Adrenal gland (tissue), 12 donors: ENCODE results near the gene GPHN. TPM values are rescaled to one million over a fixed set of nuclear protein-coding genes. Genes with fewer than 3 reads are reported as not detected.

Source experiments
- DNase-seq, 7 donors: peaks; one replicate each; pipeline ENCODE4 v3.0.0-alpha.2; 2019 to 2020
- H3K27ac ChIP-seq, 5 donors: fragments of 200-600 bp; sonication (generic) in 4 of 5; 1 replicate in 3 of 5; 2 replicates in 2 of 5; pipeline versions ENCODE4 v1.5.1 to v1.8.0; 2016 to 2020; ENCODE audit warnings: mild to moderate bottlenecking in 1 of 5
- H3K27me3 ChIP-seq: fragments of 200-600 bp; 2 replicates; pipeline ENCODE4 v1.8.0; 2021
- H3K36me3 ChIP-seq, 2 donors: fragments of 200-600 bp; replicated peaks in 1 of 2; 1 replicate in 1 of 2; 2 replicates in 1 of 2; pipeline versions ENCODE4 v1.5.1 to v1.8.0; 2018 to 2022
- H3K4me1 ChIP-seq, 2 donors: fragments of 200-600 bp; replicated peaks in 1 of 2; 1 replicate in 1 of 2; 2 replicates in 1 of 2; pipeline versions ENCODE4 v1.5.1 to v1.8.0; 2018 to 2021
- H3K4me3 ChIP-seq, 4 donors: fragments of 200-600 bp; sonication (generic) in 3 of 4; one replicate each; pipeline ENCODE4 v1.5.1; 2016 to 2018
- H3K9me3 ChIP-seq, 3 donors: fragments of 200-600 bp; sonication (generic) in 1 of 3; replicated peaks in 1 of 3; 1 replicate in 2 of 3; 2 replicates in 1 of 3; pipeline versions ENCODE4 v1.5.1 to v1.8.0; 2016 to 2021
- POLR2A ChIP-seq, 2 donors: fragments of 450-650 bp; IDR thresholded peaks; one replicate each; pipeline ENCODE4 v1.6.1; 2017; ENCODE audit warnings: antibody characterized with exemption in 2 of 2, mild to moderate bottlenecking in 2 of 2, moderate library complexity in 1 of 2
- WGBS, 4 donors: extraction: QIAGEN DNeasy Blood & Tissue Kit in 2 of 4; methylation state at CpG; one replicate each; pipeline versions ENCODE4 v1.1.5 to v1.1.7; 2013 to 2017; 5-methylcytosine and 5-hydroxymethylcytosine counted together
- intact Hi-C, 2 donors: fragments of 100-400 bp; cut with DNase I; formaldehyde crosslinking; loops; one replicate each; pipeline versions ENCODE4 v1.14.1 to v1.15.0; 2022 to 2023
- polyA plus RNA-seq, 3 donors: library from polyadenylated mRNA; stranded (reverse); fragments of 200-250 nt in 2 of 3; fragments of 350-450 nt in 1 of 3; fragmentation: Illumina TruSeq in 1 of 3; extraction: RNeasy Lipid Tissue Mini Kit (QIAGEN cat#74804) in 1 of 3; gene quantifications; one replicate each; pipeline ENCODE4 v1.2.3, GENCODE V29; 2013 to 2014
- total RNA-seq, 9 donors: library from RNA; depleted of rRNA in 4 of 9; stranded (reverse); fragments of >200 nt in 4 of 9; fragments of 120-200 nt in 1 of 9; fragmentation: NEBNext Ultra II Directional in 1 of 9; extraction: Animal tissue kit (Norgen Biotek cat#: 25700) in 1 of 9; gene quantifications; one replicate each; pipeline versions ENCODE4 v1.1.0 to v1.2.4, GENCODE V29; 2013 to 2023
- TF ChIP-seq, protein P1 (sequence below), 6 experiments: fragments of 450-650 bp in 4 of 6; fragments of 200-600 bp in 2 of 6; sonication (generic) in 1 of 6; IDR thresholded peaks; 1 replicate in 5 of 6; 2 replicates in 1 of 6; pipeline versions ENCODE4 v1.5.1 to v1.8.0; 2016 to 2021; ENCODE audit warnings: antibody characterized with exemption in 6 of 6, mild to moderate bottlenecking in 2 of 6, moderate library complexity in 1 of 6
- donor health status: healthy with polysubstance abuse.
- donor health status: Bipolar disorder and iron deficiency.
- donor health status: DM: yes; HTN: yes; CAD: no.
- donor health status: DM: no; HTN: no; CAD: no.
- donor health status: DM: no; HTN: no; CAD: no.
- donor health status: DM: yes; HTN: yes; CAD: no.

The GPHN gene
- total and polyA plus RNA-seq, 12 donors: 12.5 to 41.0 (median 24.0) TPM

DNA sequence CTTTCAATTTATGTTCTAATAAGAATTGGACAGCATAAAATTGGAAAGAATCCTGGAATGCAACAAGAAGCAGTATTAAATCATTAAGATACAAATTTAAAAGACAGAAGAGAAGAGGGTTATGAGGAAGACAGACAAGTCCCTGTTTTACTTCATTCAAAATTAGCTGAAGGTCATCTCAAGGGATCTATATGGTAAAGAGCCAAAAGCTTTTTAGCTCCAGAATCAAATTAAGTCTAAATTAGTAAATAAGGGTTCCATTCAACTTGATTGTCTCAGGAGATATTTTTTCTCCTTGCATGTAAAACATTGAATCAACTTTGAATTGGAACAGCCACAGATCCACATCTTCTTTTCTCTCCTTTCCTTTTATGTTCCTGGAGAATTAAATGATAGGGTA is 14.2 kb upstream of the GPHN start:
- intact Hi-C loops: no loop called here
- Histone ChIP-seq H3K36me3 (no peaks in the 10 kb centered on the region), H3K27ac (no peak overlapping the region), H3K4me1 (peaks cover 0 to 9% of the 10 kb centered on the region in 2 donors), H3K4me3 (no peak overlapping the region), H3K9me3 (no peaks in the 10 kb centered on the region), H3K27me3 (no peaks in the 10 kb centered on the region)
- DNase-seq: no peak
- no peak for TF ChIP-seq POLR2A (IDR thresholded peaks at IDR 0.05)
- TF ChIP-seq, protein P1, sequence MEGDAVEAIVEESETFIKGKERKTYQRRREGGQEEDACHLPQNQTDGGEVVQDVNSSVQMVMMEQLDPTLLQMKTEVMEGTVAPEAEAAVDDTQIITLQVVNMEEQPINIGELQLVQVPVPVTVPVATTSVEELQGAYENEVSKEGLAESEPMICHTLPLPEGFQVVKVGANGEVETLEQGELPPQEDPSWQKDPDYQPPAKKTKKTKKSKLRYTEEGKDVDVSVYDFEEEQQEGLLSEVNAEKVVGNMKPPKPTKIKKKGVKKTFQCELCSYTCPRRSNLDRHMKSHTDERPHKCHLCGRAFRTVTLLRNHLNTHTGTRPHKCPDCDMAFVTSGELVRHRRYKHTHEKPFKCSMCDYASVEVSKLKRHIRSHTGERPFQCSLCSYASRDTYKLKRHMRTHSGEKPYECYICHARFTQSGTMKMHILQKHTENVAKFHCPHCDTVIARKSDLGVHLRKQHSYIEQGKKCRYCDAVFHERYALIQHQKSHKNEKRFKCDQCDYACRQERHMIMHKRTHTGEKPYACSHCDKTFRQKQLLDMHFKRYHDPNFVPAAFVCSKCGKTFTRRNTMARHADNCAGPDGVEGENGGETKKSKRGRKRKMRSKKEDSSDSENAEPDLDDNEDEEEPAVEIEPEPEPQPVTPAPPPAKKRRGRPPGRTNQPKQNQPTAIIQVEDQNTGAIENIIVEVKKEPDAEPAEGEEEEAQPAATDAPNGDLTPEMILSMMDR (IDR thresholded peaks at IDR 0.05): no peak

DNA sequence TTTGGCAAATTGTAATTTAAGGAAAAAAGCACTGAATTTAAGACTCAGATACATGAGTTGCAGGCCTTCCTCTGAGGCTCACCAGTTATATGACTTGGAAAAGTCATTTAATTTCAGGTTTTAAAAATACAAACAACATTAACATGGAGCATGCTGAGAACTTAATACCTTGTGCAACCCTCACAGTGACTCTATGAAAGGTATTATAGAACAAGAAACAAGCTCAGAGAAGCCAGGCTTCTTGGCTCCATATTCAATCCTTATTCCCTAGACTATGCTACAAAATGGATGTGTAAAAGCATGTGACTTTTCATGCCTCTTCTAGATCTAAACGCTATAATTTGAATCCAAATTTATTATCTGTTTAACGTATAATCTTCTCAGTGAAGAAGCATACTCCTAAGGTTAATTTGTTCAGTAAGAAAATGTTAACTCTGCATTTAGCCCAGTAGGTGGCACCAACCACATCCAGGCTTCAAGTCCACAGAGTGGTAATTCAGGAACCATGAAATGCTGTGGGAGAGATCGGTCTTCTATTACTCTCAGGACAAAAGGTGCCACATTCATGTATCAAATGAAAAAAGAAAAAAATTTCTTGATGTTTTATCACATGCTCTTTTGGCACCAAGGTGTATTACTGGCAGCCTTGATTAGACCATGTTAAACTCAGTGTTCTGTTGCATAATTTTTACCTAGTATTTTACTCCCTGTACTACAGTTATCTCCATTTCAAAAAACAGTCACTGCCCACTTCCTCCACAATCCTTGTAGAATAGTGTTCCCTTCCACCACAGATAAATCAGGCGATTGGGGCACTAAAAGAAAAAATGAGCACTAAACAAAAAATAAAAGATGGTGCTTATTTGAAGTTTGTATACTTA is 12.5 kb upstream of the GPHN start:
- intact Hi-C loops: no loop called here
- TF ChIP-seq, protein P1 (IDR thresholded peaks at IDR 0.05): peak; percentile 55 to 83 (median 72)
- TF ChIP-seq POLR2A (IDR thresholded peaks at IDR 0.05): no peak
- no peaks in the 10 kb centered on the region for H3K36me3 ChIP-seq
- H3K9me3 ChIP-seq: no peaks in the 10 kb centered on the region
- no peak overlapping the region for H3K27ac ChIP-seq
- peaks cover 0 to 9% of the 10 kb centered on the region in 2 donors for H3K4me1 ChIP-seq
- H3K4me3 ChIP-seq: peak overlapping the region in 1 of 4 donors; percentile 2
- 2% methylated on average over 4 of the region's 4 CpGs for WGBS, 4 donors
- H3K27me3 ChIP-seq: no peaks in the 10 kb centered on the region
- peak; percentile 33 to 74 (median 47) for DNase-seq

DNA sequence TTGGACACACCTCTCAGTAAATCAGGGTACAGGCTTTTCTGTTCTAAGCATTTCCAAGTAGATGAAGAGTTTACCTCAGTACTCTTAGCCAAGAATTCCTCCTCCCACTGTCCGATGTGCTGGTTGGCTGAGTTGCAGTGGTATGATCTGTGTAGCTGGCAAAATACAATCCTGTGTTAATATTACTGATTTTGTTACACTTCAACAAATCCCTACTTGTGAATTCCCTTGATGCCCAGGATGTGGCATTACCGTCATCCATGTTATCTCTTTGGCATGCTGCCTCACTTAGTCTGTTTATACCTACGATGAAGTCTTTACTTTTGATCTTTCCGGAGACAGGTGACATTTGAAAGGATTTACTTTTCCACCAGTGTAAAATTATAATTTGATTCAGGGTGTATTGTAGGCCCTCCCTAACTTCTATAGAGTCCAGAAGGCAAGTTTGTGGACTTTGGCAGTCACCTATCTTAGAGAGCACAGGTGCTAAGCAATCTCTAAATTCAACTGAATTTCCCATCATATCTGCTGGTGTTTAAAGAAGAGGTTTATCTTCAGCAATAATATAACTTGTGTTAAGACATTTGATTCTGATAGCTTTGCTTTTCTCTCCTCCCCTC is 11.6 kb upstream of the GPHN start:
- intact Hi-C loops: no loop called here
- peaks cover 0 to 9% of the 10 kb centered on the region in 2 donors for H3K4me1 ChIP-seq
- TF ChIP-seq POLR2A (IDR thresholded peaks at IDR 0.05): no peak
- TF ChIP-seq, protein P1 (IDR thresholded peaks at IDR 0.05): no peak
- no peak for DNase-seq
- 49 to 65% (median 56%) methylated on average over 4 of the region's 4 CpGs for WGBS, 4 donors
- H3K9me3 ChIP-seq: no peaks in the 10 kb centered on the region
- no peak overlapping the region for H3K27ac ChIP-seq
- no peaks in the 10 kb centered on the region for H3K36me3 ChIP-seq
- no peak overlapping the region for H3K4me3 ChIP-seq
- no peaks in the 10 kb centered on the region for H3K27me3 ChIP-seq

DNA sequence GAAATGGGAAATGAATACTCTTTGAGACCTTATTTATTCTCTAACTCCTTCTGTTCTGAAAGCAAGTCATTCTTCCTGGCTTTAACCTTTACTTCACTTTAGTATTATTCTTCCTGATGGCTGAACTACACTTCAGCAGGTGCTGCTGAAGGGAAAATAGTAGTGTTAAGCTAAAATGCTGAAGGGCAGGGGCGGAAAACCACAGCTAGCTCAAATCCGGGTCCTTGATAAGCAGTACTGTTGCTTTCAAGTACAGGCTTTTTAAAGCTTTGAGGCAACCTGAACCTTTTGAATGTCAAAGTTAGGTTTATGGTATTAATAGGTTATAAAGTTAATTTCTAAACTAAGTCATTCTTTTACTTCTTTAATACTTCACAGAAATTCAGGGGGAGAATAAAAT is 11.0 kb upstream of the GPHN start:
- TF ChIP-seq, protein P1 (IDR thresholded peaks at IDR 0.05): no peak
- no peak for TF ChIP-seq POLR2A (IDR thresholded peaks at IDR 0.05)
- Histone ChIP-seq H3K27ac (no peak overlapping the region), H3K9me3 (no peaks in the 10 kb centered on the region), H3K27me3 (no peaks in the 10 kb centered on the region), H3K36me3 (no peaks in the 10 kb centered on the region), H3K4me3 (no peak overlapping the region), H3K4me1 (peaks cover 0 to 9% of the 10 kb centered on the region in 2 donors)
- DNase-seq: no peak
- intact Hi-C loops: no loop called here
- WGBS, 4 donors: 50 to 66% (median 61%) methylated on average over 2 of the region's 2 CpGs
